GM21367 (cell line): ENCODE data around the gene CXCL1.

ENCODE experiments used
- ATAC-seq: cut with Tn5 transposase; IDR thresholded peaks from one replicate; pipeline ENCODE4 v1.9.1; 2021; ENCODE audit not compliant: unreplicated experiment

CXCL1 gene

GRCh38 chr4:73916172-73916925 lies 47.2 kb downstream of the CXCL1 start:
- ATAC-seq: no peak

GRCh38 chr4:73917081-73917501 lies 47.9 kb downstream of the CXCL1 start:
- no peak for ATAC-seq

GRCh38 chr4:73918058-73918457 lies 48.9 kb downstream of the CXCL1 start:
- no peak for ATAC-seq

- ATAC-seq: no peak
Observed at GRCh38 chr4:73919691-73920090, 50.5 kb downstream of the CXCL1 start.
